Right cardiac atrium (tissue), 5 donors: ENCODE results near the gene FBXO36. TPM values are rescaled to one million over a fixed set of nuclear protein-coding genes. Genes with fewer than 3 reads are reported as not detected.
A peak's percentile ranks its signal among the peaks of the same experiment; 100 is the strongest.

Experiments used
- ATAC-seq, 2 donors: fragments of 200-7000 bp; cut with Tn5 transposase; one replicate each; pipeline versions ENCODE4 v1.8.0 to v1.9.1; 2020; ENCODE audit warnings: moderate library complexity in 2 of 2, mild to moderate bottlenecking in 1 of 2
- DNase-seq, 3 donors: peaks; one replicate each; pipeline ENCODE4 v3.0.0-alpha.2; 2020
- H3K27ac ChIP-seq: one replicate; pipeline ENCODE4 v1.5.1; 2013; ENCODE audit warnings: mild to moderate bottlenecking, low read length, control low read depth, moderate library complexity
- H3K27me3 ChIP-seq: one replicate; pipeline ENCODE4 v1.6.1; 2013; ENCODE audit not compliant: control insufficient read depth, insufficient read depth
- H3K4me1 ChIP-seq: one replicate; pipeline ENCODE4 v1.6.1; 2013; ENCODE audit warnings: low read length; ENCODE audit not compliant: control insufficient read depth, insufficient read depth
- H3K4me3 ChIP-seq: one replicate; pipeline ENCODE4 v1.5.1; 2013; ENCODE audit warnings: low read length, control low read depth
- H3K9me3 ChIP-seq: one replicate; pipeline ENCODE4 v1.6.1; 2013; ENCODE audit warnings: low read length; ENCODE audit not compliant: control insufficient read depth
- WGBS: extraction: QIAGEN DNeasy Blood & Tissue Kit; methylation state at CpG from one replicate; pipeline ENCODE4 v1.1.7; 2013; 5-methylcytosine and 5-hydroxymethylcytosine counted together
- intact Hi-C, 4 donors: fragments of 100-400 bp; cut with DNase I; formaldehyde crosslinking; loops; one replicate each; pipeline versions ENCODE4 v1.11.0 to v1.14.0; 2022 to 2023
- polyA plus RNA-seq: library from polyadenylated mRNA; stranded (reverse); fragments of 200-250 nt; gene quantifications from one replicate; pipeline ENCODE4 v1.2.3, GENCODE V29; 2013
- total RNA-seq, 4 donors: library from RNA; stranded (reverse); fragmentation: NEBNext Ultra II Directional; extraction: Animal tissue kit (Norgen Biotek cat#: 25700); gene quantifications; one replicate each; pipeline ENCODE4 v1.2.1, GENCODE V29; 2021
- donor health status: healthy with polysubstance abuse.
- donor health status: DM: no; HTN: yes; CAD: no.
- donor health status: DM: no; HTN: no; CAD: no.
- donor health status: DM: no; HTN: yes; CAD: no; lungs with severe emphysema.
- donor health status: DM: yes; HTN: yes; CAD: no.

FBXO36 gene
- total and polyA plus RNA-seq, 5 donors: 0.77 to 2.4 (median 1.3) TPM

GRCh38 chr2:230048010-230048671, 125.8 kb downstream of the FBXO36 start:
- H3K4me3 ChIP-seq: no peak overlapping the region
- H3K27me3 ChIP-seq: no peaks in the 10 kb centered on the region
- DNase-seq (no peak), ATAC-seq (no peak)
- H3K27ac ChIP-seq: no peak overlapping the region
- H3K9me3 ChIP-seq: no peaks in the 10 kb centered on the region
- 91% methylated on average over 4 of the region's 4 CpGs for WGBS
- no peaks in the 10 kb centered on the region for H3K4me1 ChIP-seq
- intact Hi-C loops: no loop called here

GRCh38 chr2:230050136-230050535, 127.8 kb downstream of the FBXO36 start:
- WGBS: 51% methylated on average over 3 of the region's 3 CpGs
- Histone ChIP-seq H3K27ac (no peak overlapping the region), H3K4me1 (no peaks in the 10 kb centered on the region), H3K4me3 (no peak overlapping the region), H3K9me3 (no peaks in the 10 kb centered on the region), H3K27me3 (no peaks in the 10 kb centered on the region)
- no peak for ATAC-seq
- no peak for DNase-seq
- intact Hi-C loops: no loop called here

GRCh38 chr2:230052299-230052698, 130.0 kb downstream of the FBXO36 start:
- H3K4me1 ChIP-seq: no peaks in the 10 kb centered on the region
- intact Hi-C loops: no loop called here
- WGBS: 63% methylated on average over 2 of the region's 2 CpGs
- H3K27me3 ChIP-seq: no peaks in the 10 kb centered on the region
- no peak for DNase-seq
- no peak overlapping the region for H3K4me3 ChIP-seq
- no peak for ATAC-seq
- no peak overlapping the region for H3K27ac ChIP-seq
- H3K9me3 ChIP-seq: no peaks in the 10 kb centered on the region

GRCh38 chr2:230053753-230054478, 131.6 kb downstream of the FBXO36 start:
- DNase-seq: no peak
- H3K4me1 ChIP-seq: no peaks in the 10 kb centered on the region
- intact Hi-C loops: no loop called here
- H3K27me3 ChIP-seq: no peaks in the 10 kb centered on the region
- 97% methylated on average over 2 of the region's 2 CpGs for WGBS
- H3K27ac ChIP-seq: no peak overlapping the region
- ATAC-seq: peak; percentile 12 to 16
- no peak overlapping the region for H3K4me3 ChIP-seq
- H3K9me3 ChIP-seq: no peaks in the 10 kb centered on the region

GRCh38 chr2:230060672-230061293, 138.5 kb downstream of the FBXO36 start:
- ATAC-seq: no peak
- H3K9me3 ChIP-seq: no peaks in the 10 kb centered on the region
- intact Hi-C loops: loop anchor here in 3 of 4 donors (10.0 kb wide), 3 partner anchors 56 to 104 kb away; no protein-coding TSS in a partner anchor
- H3K4me1 ChIP-seq: no peaks in the 10 kb centered on the region
- H3K27ac ChIP-seq: no peak overlapping the region
- no peak for DNase-seq
- 85% methylated on average over 3 of the region's 3 CpGs for WGBS
- no peaks in the 10 kb centered on the region for H3K27me3 ChIP-seq
- H3K4me3 ChIP-seq: no peak overlapping the region

Other genes with a start within 250 kb of the FBXO36 start
- 10 to 100 TPM; 19.9 to 41.1 (median 32.8) TPM for gene DNER, start 207.9 kb upstream of the FBXO36 start, total RNA-seq
- gene DNER, start 207.9 kb upstream of the FBXO36 start, polyA plus RNA-seq: 13.6 TPM
- gene TRIP12, start 494 bp upstream of the FBXO36 start, total RNA-seq: 100 to 1,000 TPM; 190 to 212 (median 205) TPM
- gene TRIP12, start 494 bp upstream of the FBXO36 start, polyA plus RNA-seq: 24.5 TPM
- gene SLC16A14, start 146.4 kb downstream of the FBXO36 start, total RNA-seq: 1 to 10 TPM; 3.4 to 7.6 (median 6.4) TPM
- gene SLC16A14, start 146.4 kb downstream of the FBXO36 start, polyA plus RNA-seq: 1.6 TPM